ENCODE results near the gene RARA.

- no peak for TF ChIP-seq EZH2 (IDR thresholded peaks at IDR 0.05; ENCODE audit: low read length, missing control alignments)
- TF ChIP-seq CTCF (conservative IDR thresholded peaks at IDR 0.05 in 1 of 2, IDR thresholded peaks at IDR 0.05 in 1 of 2; ENCODE audit: low read depth in 1 of 2, low read length in 2 of 2) = no peak
Observed at GRCh38 chr17:40374821-40375498, 66.0 kb downstream of the RARA start.

All from fibroblast of lung (primary cell).